ENCODE data around the gene SNX13.

SNX13 gene

GRCh38 chr7:17946591-17946990 is 6.3 kb upstream of the SNX13 start:
- no peaks in the 10 kb centered on the region for H3K4me1 ChIP-seq (ENCODE audit: control insufficient read depth, insufficient read depth, low read length, poor library complexity, severe bottlenecking)
- H3K9me3 ChIP-seq (ENCODE audit: control insufficient read depth, low read length): no peaks in the 10 kb centered on the region
- no peaks in the 10 kb centered on the region for H3K36me3 ChIP-seq (ENCODE audit: control insufficient read depth, insufficient read depth, low read length)
- H3K4me3 ChIP-seq (ENCODE audit: extremely low read depth, insufficient read depth, low read length, poor library complexity, severe bottlenecking): no peak overlapping the region
- no peak overlapping the region for H3K27ac ChIP-seq (ENCODE audit: low read depth, low read length, severe bottlenecking)
- 67% methylated on average over 1 of the region's 1 CpG; no CpG with 5 or more reads in 1 of the 2 experiments for WGBS, 2 experiments (ENCODE audit: insufficient coverage in 2 of 2)

GRCh38 chr7:17944720-17945119 is 4.4 kb upstream of the SNX13 start:
- H3K9me3 ChIP-seq (ENCODE audit: control insufficient read depth, low read length): no peaks in the 10 kb centered on the region
- H3K36me3 ChIP-seq (ENCODE audit: control insufficient read depth, insufficient read depth, low read length): no peaks in the 10 kb centered on the region
- no CpG with 5 or more reads among the region's 1 CpG for WGBS, 2 experiments (ENCODE audit: insufficient coverage in 2 of 2)
- H3K4me1 ChIP-seq (ENCODE audit: control insufficient read depth, insufficient read depth, low read length, poor library complexity, severe bottlenecking): no peaks in the 10 kb centered on the region
- no peak overlapping the region for H3K4me3 ChIP-seq (ENCODE audit: extremely low read depth, insufficient read depth, low read length, poor library complexity, severe bottlenecking)
- no peak overlapping the region for H3K27ac ChIP-seq (ENCODE audit: low read depth, low read length, severe bottlenecking)

- no CpG with 5 or more reads among the region's 2 CpGs for WGBS, 2 experiments (ENCODE audit: insufficient coverage in 2 of 2)
These were observed 2.7 kb upstream of the SNX13 start for GRCh38 chr7:17943006-17943405.

GRCh38 chr7:17942231-17942630 is 1.9 kb upstream of the SNX13 start:
- Histone ChIP-seq H3K4me3 (ENCODE audit: extremely low read depth, insufficient read depth, low read length, poor library complexity, severe bottlenecking) (no peak overlapping the region), H3K27ac (ENCODE audit: low read depth, low read length, severe bottlenecking) (no peak overlapping the region), H3K4me1 (ENCODE audit: control insufficient read depth, insufficient read depth, low read length, poor library complexity, severe bottlenecking) (peaks cover 5% of the 10 kb centered on the region), H3K9me3 (ENCODE audit: control insufficient read depth, low read length) (no peaks in the 10 kb centered on the region), H3K36me3 (ENCODE audit: control insufficient read depth, insufficient read depth, low read length) (no peaks in the 10 kb centered on the region)
- WGBS, 2 experiments (ENCODE audit: insufficient coverage in 2 of 2): 85 to 100% methylated on average over 1 of the region's 1 CpG

More at GRCh38 chr7:17943006-17943405, 2.7 kb upstream of the SNX13 start:
- Histone ChIP-seq H3K36me3 (ENCODE audit: control insufficient read depth, insufficient read depth, low read length) (no peaks in the 10 kb centered on the region), H3K9me3 (ENCODE audit: control insufficient read depth, low read length) (no peaks in the 10 kb centered on the region), H3K4me1 (ENCODE audit: control insufficient read depth, insufficient read depth, low read length, poor library complexity, severe bottlenecking) (peaks cover 2% of the 10 kb centered on the region), H3K27ac (ENCODE audit: low read depth, low read length, severe bottlenecking) (no peak overlapping the region), H3K4me3 (ENCODE audit: extremely low read depth, insufficient read depth, low read length, poor library complexity, severe bottlenecking) (no peak overlapping the region)

GRCh38 chr7:17940951-17941431 is 697 bp upstream of the SNX13 start:
- H3K27ac ChIP-seq (ENCODE audit: low read depth, low read length, severe bottlenecking): peak overlapping the region; percentile 90
- no peaks in the 10 kb centered on the region for H3K36me3 ChIP-seq (ENCODE audit: control insufficient read depth, insufficient read depth, low read length)
- H3K4me1 ChIP-seq (ENCODE audit: control insufficient read depth, insufficient read depth, low read length, poor library complexity, severe bottlenecking): peaks cover 5% of the 10 kb centered on the region
- H3K4me3 ChIP-seq (ENCODE audit: extremely low read depth, insufficient read depth, low read length, poor library complexity, severe bottlenecking): peak overlapping the region; percentile 87
- 0 to 34% methylated on average over 1 to 5 of the region's 12 CpGs for WGBS, 2 experiments (ENCODE audit: insufficient coverage in 2 of 2)
- no peaks in the 10 kb centered on the region for H3K9me3 ChIP-seq (ENCODE audit: control insufficient read depth, low read length)

- Histone ChIP-seq H3K27ac (ENCODE audit: low read depth, low read length, severe bottlenecking) (peak overlapping the region; percentile 90), H3K4me3 (ENCODE audit: extremely low read depth, insufficient read depth, low read length, poor library complexity, severe bottlenecking) (peak overlapping the region; percentile 87), H3K9me3 (ENCODE audit: control insufficient read depth, low read length) (no peaks in the 10 kb centered on the region), H3K36me3 (ENCODE audit: control insufficient read depth, insufficient read depth, low read length) (no peaks in the 10 kb centered on the region), H3K4me1 (ENCODE audit: control insufficient read depth, insufficient read depth, low read length, poor library complexity, severe bottlenecking) (peaks cover 5% of the 10 kb centered on the region)
- WGBS, 2 experiments (ENCODE audit: insufficient coverage in 2 of 2): 1% methylated on average over 25 to 26 of the region's 29 CpGs
These were observed 540 bp downstream of the SNX13 start for GRCh38 chr7:17939606-17940301.

- no peaks in the 10 kb centered on the region for H3K36me3 ChIP-seq (ENCODE audit: control insufficient read depth, insufficient read depth, low read length)
- H3K9me3 ChIP-seq (ENCODE audit: control insufficient read depth, low read length): no peaks in the 10 kb centered on the region
- no peak overlapping the region for H3K27ac ChIP-seq (ENCODE audit: low read depth, low read length, severe bottlenecking)
- 33% methylated on average over 3 of the region's 6 CpGs; no CpG with 5 or more reads in 1 of the 2 experiments for WGBS, 2 experiments (ENCODE audit: insufficient coverage in 2 of 2)
- H3K4me1 ChIP-seq (ENCODE audit: control insufficient read depth, insufficient read depth, low read length, poor library complexity, severe bottlenecking): peaks cover 5% of the 10 kb centered on the region
- peak overlapping the region; percentile 87 for H3K4me3 ChIP-seq (ENCODE audit: extremely low read depth, insufficient read depth, low read length, poor library complexity, severe bottlenecking)
These were observed 1.1 kb downstream of the SNX13 start for GRCh38 chr7:17939211-17939605.

- no CpG with 5 or more reads among the region's 2 CpGs for WGBS, 2 experiments (ENCODE audit: insufficient coverage in 2 of 2)
- H3K36me3 ChIP-seq (ENCODE audit: control insufficient read depth, insufficient read depth, low read length): no peaks in the 10 kb centered on the region
- H3K4me3 ChIP-seq (ENCODE audit: extremely low read depth, insufficient read depth, low read length, poor library complexity, severe bottlenecking): no peak overlapping the region
- peaks cover 15% of the 10 kb centered on the region for H3K4me1 ChIP-seq (ENCODE audit: control insufficient read depth, insufficient read depth, low read length, poor library complexity, severe bottlenecking)
- no peak overlapping the region for H3K27ac ChIP-seq (ENCODE audit: low read depth, low read length, severe bottlenecking)
- H3K9me3 ChIP-seq (ENCODE audit: control insufficient read depth, low read length): no peaks in the 10 kb centered on the region
These were observed 2.7 kb downstream of the SNX13 start for GRCh38 chr7:17937506-17938120.

- peaks cover 18% of the 10 kb centered on the region for H3K4me1 ChIP-seq (ENCODE audit: control insufficient read depth, insufficient read depth, low read length, poor library complexity, severe bottlenecking)
- H3K9me3 ChIP-seq (ENCODE audit: control insufficient read depth, low read length): no peaks in the 10 kb centered on the region
- no peak overlapping the region for H3K27ac ChIP-seq (ENCODE audit: low read depth, low read length, severe bottlenecking)
- H3K36me3 ChIP-seq (ENCODE audit: control insufficient read depth, insufficient read depth, low read length): no peaks in the 10 kb centered on the region
- no peak overlapping the region for H3K4me3 ChIP-seq (ENCODE audit: extremely low read depth, insufficient read depth, low read length, poor library complexity, severe bottlenecking)
- no CpG with 5 or more reads among the region's 1 CpG for WGBS, 2 experiments (ENCODE audit: insufficient coverage in 2 of 2)
These were observed 4.0 kb downstream of the SNX13 start for GRCh38 chr7:17936321-17936720.

- no peaks in the 10 kb centered on the region for H3K36me3 ChIP-seq (ENCODE audit: control insufficient read depth, insufficient read depth, low read length)
- H3K4me3 ChIP-seq (ENCODE audit: extremely low read depth, insufficient read depth, low read length, poor library complexity, severe bottlenecking): no peak overlapping the region
- no peaks in the 10 kb centered on the region for H3K9me3 ChIP-seq (ENCODE audit: control insufficient read depth, low read length)
- H3K4me1 ChIP-seq (ENCODE audit: control insufficient read depth, insufficient read depth, low read length, poor library complexity, severe bottlenecking): peaks cover 18% of the 10 kb centered on the region
- WGBS, 2 experiments (ENCODE audit: insufficient coverage in 2 of 2): 100% methylated on average over 1 of the region's 2 CpGs; no CpG with 5 or more reads in 1 of the 2 experiments
- no peak overlapping the region for H3K27ac ChIP-seq (ENCODE audit: low read depth, low read length, severe bottlenecking)
These were observed 5.6 kb downstream of the SNX13 start for GRCh38 chr7:17934612-17935240.
